ENCODE measurements around the gene ASAP2.

DNA sequence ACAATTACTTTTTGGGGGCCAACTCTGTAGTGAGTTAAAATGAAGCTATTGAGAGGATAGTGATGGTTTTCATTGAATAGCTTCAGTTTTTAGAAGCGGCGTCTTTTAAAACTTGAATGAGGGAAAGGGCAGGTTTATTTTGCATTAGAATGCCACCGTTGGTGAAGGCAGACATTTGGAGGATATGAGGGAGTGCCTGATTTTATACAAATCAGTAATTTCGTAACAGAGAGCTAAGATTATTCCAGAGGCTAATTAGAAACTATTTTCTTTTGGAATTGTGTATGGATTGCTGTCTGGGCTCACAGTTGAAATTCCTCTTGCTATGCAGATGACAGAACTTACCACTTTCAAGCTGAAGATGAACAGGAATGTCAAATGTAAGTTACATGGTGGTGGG is 149.1 kb downstream of the ASAP2 start:
- TF ChIP-seq, protein P1, sequence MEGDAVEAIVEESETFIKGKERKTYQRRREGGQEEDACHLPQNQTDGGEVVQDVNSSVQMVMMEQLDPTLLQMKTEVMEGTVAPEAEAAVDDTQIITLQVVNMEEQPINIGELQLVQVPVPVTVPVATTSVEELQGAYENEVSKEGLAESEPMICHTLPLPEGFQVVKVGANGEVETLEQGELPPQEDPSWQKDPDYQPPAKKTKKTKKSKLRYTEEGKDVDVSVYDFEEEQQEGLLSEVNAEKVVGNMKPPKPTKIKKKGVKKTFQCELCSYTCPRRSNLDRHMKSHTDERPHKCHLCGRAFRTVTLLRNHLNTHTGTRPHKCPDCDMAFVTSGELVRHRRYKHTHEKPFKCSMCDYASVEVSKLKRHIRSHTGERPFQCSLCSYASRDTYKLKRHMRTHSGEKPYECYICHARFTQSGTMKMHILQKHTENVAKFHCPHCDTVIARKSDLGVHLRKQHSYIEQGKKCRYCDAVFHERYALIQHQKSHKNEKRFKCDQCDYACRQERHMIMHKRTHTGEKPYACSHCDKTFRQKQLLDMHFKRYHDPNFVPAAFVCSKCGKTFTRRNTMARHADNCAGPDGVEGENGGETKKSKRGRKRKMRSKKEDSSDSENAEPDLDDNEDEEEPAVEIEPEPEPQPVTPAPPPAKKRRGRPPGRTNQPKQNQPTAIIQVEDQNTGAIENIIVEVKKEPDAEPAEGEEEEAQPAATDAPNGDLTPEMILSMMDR (conservative IDR thresholded peaks at IDR 0.05; ENCODE audit: low read length): no peak
- TF ChIP-seq EZH2phosphoT487 (IDR thresholded peaks at IDR 0.05; ENCODE audit: borderline replicate concordance, low read depth, low read length): no peak
